ENCODE results near the gene STRN4.

STRN4 gene

DNA sequence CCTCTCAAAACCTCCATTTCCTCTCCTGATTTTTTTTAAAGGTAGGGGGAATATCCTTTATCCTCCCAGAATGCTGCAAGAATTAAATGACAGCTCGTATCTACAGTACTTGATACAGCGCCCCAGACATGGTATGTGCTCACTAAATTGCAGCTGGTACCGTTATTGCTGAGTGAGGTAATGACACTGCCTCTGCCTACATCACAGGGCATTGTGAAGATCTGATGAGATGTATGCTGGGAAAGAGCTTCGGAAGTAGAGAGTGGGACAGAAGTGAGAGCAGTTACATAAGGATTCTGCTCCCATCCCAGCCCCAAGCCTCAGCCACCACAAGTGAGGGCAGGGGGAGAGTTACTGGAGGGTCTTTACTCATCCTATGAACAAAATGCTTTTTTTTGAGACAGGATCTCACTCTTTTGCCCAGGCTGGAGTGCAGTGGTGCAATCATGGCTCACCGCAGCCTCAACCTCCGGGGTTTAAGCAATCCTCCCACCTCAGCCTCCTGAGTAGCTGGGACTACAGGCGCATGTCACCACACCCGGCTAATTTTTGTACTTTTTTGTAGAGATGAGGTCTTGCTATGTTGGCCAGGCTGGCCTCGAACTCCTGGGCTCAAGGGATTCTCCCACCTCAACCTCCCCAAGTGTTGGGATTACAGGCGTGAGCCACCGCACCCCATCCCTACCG is 2.1 kb downstream of the STRN4 start:
- DNase-seq (ENCODE audit: low read depth) = no peak

DNA sequence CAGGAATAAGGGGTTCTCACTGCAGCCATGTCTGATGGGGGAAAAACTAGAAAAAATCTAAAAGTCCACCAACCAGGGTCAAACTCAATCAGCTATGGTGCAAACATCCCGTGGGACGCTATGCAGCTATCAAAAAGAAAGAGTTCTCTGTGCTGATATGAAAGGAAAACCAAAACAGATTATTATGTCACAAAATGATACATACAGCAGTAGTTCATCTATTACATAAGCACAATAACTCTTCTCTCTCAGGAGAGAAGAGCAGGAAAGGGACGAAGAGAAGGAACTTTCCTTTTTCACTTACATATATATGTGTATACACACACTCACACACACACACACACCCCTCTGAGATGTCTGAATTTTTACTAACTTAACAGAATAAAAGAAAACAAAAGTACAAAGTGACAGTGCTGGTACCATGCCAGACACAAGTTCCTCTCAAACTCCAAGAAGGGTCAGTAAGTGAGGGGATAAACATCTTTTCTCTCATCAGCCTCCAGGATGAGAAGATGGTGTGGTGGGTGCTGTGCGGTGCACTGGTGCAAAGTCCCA is 3.2 kb downstream of the STRN4 start:
- DNase-seq (ENCODE audit: low read depth) = no peak

DNA sequence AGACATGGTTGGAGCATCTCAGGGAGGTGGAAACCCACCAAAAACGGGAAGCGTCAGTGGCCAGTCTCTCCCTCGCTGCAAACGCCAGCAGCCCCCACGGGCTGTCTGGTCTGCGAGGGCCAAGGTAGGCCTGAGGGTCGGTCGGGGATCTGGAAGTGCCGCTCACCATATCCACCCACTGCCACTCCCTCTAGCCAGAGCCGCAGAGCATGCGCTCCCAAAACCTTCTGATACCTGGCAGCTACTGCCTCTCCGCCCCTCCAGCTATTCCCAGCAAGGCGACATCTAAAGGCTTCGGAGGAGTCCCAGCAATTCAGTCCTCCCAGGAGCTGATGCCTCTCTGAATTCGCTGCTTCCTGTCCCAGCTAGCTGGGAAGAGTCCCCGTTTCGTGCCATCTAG is 4.8 kb downstream of the STRN4 start:
- no peak for DNase-seq (ENCODE audit: low read depth)

DNA sequence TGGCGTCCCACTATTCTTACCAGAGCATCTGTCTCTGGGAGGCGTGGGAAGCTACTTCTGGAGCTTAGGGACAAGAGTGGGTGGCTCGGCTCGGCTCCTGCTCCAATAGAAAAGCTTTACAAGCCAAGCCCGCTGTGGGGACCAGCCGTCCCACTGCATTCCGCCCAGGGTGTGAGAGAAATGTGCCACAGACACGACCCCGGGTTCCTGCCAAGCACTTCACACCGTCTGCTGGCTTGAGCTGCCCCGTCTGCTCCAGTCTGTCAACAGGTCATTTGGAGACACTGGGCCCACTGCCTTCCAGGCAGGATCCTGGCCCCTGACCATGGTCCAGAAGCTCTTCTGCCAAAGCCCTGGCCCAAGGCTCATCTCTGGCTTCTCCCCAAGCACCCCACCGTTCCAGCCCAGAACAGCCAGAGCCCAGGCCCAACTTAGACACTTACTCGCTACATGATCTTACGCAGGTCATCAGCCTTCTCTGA is 6.9 kb downstream of the STRN4 start:
- no peak for DNase-seq (ENCODE audit: low read depth)

DNA sequence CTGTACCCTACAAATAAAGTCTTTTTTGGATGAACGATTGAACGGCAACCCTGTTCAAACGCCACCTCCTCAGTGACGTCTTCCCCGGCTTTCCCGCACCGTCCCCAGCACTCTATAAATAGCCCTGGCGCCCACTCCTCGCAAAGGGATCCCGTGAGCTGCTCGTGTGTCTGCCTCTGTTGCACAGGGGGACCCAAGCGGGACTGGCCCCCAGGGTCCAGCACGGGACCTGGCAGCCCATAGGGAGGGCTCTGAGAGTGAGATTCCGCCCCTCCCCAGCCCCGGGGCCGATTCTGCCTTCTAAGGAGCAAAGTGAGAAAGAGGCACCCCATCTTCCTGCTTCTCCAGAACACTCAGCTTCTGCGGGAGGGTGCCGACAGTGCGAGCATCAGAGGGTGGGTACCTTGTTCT is 8.5 kb downstream of the STRN4 start:
- DNase-seq (ENCODE audit: low read depth) = no peak

DNA sequence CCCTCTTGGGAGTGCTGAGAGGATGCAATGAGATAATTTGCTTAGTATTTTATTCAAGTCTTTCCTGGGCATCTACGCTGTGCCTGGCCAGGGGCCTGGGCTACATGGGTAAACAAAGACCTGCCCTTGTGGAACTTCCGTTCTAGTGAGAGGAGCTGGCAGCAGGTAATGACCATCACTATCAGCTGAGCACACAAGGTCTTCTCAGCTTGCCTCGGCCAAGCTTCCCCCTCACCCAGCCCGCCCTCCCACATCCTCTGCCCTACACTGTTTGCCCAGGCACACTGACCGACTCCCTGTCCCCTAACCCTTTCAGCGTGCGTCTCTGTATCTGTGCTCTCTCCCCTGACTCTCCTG is 9.0 kb downstream of the STRN4 start:
- no peak for DNase-seq (ENCODE audit: low read depth)

DNA sequence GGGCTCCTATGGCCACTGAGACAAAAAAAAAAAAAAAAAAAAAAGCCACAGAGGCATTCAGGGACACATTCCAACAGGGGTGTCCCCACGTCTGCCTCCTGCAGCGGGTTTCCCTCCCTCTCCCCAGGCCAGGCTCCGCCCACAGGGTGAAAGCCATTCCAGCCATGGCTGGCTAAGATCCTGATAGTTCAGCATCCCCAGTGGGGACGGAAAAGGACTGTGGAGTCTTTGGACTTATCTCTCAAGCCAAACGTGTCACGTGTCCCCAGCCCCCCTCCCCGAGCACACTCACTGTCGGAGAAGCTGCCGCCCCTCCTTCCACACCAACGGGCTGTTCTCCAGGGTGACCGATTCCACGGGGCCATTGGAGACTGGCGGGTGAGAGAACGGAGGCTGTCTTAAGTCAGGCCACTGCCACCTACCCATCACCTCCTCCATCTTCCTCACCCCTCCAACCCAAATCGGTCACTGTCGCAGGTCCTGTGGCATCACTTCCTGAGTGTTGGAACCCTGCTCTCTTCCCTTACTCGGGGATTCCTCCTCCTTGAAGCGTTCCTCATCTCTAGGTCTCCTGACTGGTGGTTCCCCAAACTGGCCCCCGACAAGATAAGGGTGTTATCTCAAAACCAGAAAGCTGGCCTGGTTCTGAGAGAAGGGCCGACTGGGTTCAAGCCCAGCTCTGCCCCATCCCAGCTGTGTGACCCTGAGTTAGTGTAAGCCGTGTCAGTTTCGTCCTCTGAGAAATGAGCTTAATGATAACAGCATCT is 9.5 kb downstream of the STRN4 start:
- DNase-seq (ENCODE audit: low read depth) = no peak

DNA sequence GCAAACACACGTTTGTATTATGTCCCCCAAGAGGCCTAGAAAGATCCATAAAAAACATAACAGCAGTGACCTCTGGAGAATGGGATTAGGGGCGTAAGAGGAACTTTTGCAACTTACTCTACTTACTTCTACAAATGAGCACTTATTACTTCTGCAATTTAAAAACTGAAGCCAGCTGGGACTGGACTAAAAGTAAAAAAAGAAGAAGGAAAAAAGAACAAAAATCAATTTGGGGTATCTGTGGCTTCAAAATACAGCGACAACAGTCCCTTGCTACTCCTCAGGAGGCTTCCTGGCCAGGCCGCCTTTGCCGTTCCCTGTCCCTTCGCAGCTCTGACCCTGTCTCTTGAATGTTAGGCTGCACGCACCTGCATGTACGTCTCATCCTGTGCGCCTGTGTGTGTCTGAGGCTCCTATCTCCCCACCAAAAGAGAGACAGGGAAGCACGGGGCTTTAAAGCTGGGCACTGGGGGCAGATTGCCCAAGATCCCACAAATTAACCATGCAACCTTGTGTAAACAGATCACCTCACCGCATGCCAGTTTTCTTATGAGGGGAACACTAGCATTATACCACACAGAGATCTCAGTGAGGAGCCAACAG is 12.5 kb downstream of the STRN4 start:
- DNase-seq (ENCODE audit: low read depth) = no peak

DNA sequence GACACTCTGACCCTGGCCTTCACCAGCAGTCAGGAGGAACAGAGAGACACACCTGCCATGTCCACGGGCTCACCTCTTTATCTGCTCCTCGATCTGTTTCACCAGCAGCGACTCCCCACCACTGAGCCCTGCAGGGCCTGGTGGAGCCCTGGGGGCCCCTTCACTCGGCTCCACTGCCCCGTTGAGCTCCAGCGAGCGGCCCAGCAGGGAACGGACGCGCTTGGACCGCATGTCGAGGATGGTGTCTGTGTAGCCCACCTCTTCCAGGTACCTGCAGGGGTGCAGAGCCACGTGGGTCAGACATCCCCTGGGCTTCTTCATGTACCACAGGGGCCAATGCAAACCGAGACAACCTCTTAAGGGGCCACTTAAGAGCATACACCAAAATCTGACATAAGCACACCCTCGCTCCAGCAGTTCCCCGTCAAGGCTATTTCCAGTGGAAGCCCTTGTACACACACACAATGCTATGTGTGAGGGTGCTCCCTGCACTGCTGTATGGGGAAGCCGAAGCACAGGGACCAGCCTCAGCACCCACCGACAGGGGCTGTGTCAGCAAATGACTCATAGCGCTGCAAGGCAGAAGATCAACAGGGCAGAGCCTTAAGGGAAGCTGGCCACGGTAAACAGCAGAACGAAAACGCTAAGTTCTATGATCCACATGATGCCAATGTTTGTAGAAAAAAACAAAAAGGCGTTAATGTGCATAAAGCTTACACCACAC is 13.1 kb downstream of the STRN4 start:
- no peak for DNase-seq (ENCODE audit: low read depth)

DNA sequence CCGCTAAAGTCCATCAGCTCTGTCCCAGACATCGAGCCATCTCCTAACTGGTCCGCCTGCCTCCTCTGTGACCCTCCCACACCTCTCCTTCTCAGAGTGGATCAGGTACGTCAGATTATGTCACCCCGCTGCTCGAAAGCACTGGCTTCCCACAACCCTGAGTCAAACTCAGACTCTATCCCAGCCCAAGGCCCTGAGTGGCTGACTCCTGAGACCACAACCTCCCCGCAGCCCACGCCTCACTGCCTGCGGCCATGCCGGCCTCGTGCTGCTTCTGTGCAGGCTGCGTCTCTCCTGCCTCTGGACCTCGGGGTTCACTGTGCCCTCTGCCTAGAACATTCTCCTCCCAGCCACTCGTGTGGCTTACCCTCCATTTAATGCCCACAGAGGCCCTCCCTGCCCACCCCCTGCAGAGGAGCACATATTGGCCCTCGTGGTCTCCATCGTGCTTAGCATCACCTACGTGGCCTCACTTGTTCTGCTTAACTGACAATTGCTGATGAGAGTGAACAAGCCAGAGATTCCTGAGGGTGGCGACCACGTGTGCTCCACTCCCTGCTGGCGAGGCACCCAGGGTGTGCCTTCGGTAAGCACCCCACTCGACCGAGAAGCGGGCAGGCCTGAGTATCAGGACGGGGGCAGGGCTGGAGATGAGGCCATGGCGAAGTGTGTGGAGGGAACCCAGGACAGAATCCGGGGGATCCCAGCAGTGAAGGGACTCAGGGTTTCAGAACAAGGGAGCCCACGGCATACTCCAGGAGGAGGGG is 13.9 kb downstream of the STRN4 start:
- no peak for DNase-seq (ENCODE audit: low read depth)

DNA sequence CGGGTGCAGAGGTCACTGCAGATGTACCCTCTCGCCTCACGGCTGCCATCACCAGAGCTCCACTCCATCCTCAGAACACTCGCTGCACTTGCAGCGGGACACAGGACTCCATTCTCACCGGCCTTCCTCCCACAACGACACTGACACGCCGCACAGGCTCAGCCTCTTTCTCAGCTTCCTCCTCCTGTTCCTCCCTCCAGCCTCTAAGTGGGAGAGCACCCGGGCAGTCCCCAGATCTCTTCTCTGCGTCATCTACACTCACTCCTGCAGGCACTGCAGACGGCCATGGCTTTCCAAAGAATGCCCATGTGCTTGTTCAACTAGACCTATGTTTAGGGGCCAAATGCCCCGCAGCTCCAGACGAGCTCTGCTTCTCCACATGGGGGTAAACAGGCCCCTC is 14.7 kb downstream of the STRN4 start:
- DNase-seq (ENCODE audit: low read depth) = no peak

DNA sequence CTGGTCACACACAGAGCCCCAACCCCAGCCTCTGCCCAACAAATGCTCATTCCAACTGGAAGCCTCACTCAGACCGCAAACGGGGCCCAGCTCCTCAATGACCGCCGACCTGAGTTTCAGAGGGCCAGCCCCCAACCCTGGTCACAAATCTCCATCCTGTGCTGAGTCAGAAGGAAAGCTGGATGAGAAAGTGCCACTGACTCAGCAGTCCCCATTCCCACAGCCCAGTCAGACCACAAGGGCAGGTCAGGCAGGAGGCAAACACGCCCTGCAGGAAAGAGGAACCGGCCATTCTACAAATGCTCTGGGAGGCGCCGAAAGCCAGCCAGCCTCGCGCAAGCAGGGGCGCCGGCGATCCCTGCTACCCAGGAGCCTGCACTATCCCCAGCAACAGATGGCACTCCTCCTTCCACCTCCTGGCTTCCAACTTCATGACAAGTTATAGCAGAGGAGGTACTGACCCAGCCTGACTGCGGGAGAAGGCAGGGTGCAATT is 15.2 kb downstream of the STRN4 start:
- peak; percentile 62 for DNase-seq (ENCODE audit: low read depth)

DNA sequence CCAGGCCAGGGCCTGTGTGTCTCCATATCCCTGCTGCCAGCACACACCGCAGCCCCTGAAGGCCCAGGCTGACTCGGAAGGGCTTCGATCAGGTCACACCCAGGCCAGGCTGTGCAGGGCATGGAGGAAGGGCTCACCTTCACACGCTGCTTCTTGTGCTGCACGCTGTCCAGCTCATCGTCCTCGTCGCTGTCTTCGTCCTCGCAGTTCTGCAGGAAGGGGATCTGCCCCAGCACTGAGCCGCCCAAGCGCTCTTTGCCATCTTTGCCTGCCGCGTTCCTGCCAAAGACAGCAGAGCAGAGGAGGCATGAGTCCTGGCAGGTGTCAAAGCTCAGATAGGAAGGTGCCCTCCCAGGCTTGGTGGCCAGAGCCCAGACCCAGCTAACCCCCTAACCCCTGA is 15.7 kb downstream of the STRN4 start:
- DNase-seq (ENCODE audit: low read depth) = no peak

DNA sequence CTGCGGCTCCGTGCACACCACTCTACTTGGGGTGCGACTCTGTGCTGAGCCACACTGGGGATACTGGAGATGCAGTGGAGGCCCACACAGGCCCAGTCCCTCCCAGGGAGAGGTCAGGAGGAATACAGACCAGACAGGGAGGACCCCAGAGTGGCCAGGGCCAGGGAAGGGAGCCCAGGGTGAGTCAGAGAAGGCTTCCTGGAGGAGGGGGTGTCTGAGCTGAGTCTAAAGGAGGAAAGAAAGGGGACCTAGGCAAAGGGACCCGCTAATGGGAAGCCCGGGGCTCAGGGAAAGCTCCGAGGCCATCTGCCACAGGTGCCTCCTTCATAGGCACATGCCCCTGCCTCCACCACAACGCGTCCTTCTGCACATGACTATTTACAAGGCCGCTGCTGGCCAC is 16.1 kb downstream of the STRN4 start:
- no peak for DNase-seq (ENCODE audit: low read depth)

DNA sequence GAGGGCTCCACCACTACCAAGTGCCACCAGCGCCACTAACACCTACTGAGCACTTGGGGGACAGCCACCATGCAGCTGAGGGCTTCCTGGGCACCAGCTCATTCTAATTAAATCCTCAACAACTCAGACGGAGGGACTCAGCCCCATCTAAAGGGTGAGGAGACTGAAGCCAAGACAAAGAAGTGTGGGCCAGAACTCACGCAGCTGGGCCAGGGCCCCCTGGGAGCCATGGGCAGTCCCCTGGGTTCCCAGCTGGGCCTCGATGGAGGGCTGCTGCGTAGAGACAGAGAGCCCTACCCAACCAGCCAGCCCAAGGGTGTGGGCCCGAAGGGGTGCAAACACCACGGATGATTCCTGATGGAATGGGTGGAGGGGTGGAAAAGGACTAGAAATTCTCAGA is 16.6 kb downstream of the STRN4 start:
- DNase-seq (ENCODE audit: low read depth) = no peak

DNA sequence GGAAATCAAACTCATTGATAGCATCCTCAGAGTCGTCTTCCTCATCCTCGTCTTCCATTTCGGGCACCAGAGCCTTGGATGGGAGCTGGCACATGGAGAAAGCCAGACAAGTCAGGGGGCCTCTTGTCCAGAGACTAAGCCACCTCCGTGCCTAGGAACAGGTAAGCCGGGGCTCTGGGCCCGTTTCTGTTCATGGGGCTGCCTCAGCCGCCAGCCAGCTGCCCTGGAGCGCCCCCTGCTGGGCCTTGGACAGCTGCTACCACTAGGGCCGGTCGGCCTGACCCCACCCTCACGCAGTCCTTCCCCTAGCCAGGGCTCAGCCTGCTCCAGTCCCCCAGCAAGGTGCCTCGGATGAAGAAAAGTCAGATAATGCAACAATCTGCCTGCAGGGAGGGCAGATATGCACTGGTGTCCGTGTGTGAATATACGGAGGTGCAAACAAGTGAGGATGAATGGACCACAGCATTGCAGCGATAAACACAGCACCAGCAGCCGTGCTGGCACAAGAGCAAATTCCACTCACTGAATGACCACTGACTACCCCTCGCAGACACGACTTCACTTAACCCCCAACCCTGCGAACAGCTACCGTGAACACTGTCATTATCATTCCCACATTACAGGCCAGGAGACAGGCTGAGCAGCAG is 17.4 kb downstream of the STRN4 start:
- peak; percentile 27 for DNase-seq (ENCODE audit: low read depth)

DNA sequence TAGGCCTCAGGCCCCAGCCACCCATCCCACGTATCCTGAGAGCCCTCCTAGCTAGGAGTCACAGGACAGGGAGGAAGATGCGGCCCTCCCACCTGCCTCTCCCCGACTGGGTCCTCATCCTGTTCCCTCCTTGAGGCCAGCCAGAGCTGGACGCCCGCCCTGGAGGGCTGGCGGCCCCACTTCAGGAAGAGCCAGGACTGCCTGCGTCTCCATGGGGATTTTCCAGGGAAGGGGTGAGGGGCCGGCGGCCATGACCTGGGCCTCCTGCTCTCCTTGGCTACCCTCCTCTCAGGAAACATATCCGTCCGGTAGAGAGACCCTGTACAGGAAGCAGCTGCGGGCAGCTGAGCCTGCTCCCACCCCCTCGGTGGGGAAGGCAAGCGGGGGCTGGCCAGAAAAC is 18.0 kb downstream of the STRN4 start:
- no peak for DNase-seq (ENCODE audit: low read depth)

DNA sequence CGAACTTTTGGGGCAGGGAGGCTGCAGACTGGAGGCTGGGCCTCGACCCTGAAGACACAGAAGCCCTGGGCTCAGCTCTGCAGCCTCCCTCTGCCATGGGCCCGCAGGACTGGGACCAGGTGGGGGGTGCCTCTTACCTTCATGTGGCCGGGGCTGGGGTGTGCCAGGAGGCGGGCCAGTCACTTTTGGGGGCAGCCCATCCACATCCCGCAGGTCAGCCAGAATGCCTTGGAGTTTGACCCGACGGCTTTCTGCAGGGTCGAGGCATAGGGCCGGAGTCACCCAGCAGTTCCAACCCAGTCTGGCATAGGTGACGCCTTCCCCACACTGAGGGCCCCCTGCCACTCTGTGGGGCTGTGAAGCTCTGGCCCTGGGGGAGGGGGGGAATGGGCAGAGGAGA is 18.5 kb downstream of the STRN4 start:
- DNase-seq (ENCODE audit: low read depth) = no peak

DNA sequence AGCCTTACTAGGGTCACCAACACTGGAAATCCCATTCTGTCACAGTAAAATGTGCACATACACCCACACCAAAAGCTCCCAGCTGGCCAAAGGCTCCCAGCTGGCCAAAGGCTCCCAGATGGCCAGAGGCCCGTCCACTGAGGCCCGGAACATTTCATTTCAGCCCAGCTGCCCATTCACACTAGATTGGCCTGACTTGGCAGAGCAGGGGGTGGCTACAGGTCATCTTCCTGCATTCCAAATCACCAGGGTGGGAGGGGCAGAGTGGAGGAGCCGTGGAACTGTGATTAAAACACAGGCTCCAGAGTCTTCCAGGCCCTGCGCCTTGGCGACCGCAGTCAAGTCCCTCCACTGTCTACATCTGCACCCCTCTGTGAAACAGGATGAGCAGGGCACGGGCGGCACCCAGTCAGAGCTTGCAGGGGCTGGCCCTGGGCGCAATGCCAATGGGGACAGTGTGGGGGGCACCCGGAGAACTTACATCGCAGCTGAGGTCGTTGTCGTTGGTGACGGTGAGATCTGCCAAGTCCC is 19.2 kb downstream of the STRN4 start:
- no peak for DNase-seq (ENCODE audit: low read depth)

DNA sequence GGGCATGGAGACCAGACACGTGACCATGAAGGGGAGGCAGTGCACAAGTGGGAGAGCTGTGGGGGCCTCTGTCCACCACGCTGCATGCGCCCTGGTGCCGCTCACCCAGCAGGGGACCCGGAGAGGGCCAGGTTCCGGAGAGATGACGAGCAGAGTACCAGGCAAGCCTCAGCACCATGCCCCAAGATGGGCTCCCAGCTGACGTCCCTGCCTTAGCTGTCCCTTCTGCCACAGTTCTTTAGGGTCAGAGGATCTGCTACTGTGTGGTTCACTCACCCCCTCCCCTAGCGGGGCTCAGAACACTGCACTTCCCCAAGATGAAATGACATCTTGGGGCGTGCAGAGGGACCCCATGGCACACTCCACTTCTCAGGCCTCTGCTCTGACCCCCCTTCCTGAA is 19.7 kb downstream of the STRN4 start:
- no peak for DNase-seq (ENCODE audit: low read depth)

Measured in fibroblast of gingiva (primary cell).